ENCODE results near the gene ADCY4. TPM values are rescaled to one million over a fixed set of nuclear protein-coding genes. Genes with fewer than 3 reads are reported as not detected.

The ADCY4 gene
- total and polyA plus RNA-seq, 2 of the 13 experiments (the other 11 are each of a cell fraction or from before 2014, with no cell fraction given): 0.03 TPM; not detected in 1

DNA sequence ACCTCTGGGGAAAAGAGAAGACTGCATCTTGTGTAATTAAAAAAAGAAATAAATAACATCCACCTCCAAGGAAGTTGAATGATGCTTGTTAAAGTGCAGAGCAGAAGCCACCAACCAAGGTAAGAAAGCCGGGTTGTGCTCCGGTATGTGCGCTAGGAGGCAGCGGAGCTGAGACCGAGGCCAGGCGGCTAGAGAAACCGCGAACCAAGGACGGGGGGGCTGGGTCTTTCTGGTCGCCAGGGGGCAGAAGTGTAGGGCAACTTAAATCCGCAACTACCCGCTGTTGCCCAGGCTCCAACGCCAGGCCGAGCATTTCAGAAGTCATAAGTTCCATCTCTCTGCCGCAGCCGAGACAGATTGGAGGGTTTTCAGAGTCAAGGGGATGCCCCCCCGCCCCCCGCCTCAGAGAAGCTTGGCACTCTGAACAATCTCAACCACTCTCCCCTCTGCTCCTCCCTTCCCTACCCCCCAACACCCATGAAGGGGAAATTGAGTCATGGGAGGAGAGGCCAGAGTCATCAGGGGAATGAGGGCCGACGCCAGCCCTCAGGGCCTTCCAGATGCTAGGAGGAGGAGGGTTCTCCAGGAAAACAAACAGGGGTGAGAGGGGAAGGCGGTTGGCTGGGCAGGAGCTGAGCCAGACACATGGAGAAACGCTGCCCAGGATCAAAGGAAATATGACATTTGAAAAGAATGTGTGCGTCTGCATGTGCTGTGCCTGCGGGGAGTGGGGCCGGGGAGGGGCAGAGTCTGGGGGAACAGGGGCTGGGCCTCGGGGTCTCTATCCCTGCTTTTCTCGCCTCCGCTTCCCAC is 30.9 kb upstream of the ADCY4 start (continued):
- TF ChIP-seq, protein P1, sequence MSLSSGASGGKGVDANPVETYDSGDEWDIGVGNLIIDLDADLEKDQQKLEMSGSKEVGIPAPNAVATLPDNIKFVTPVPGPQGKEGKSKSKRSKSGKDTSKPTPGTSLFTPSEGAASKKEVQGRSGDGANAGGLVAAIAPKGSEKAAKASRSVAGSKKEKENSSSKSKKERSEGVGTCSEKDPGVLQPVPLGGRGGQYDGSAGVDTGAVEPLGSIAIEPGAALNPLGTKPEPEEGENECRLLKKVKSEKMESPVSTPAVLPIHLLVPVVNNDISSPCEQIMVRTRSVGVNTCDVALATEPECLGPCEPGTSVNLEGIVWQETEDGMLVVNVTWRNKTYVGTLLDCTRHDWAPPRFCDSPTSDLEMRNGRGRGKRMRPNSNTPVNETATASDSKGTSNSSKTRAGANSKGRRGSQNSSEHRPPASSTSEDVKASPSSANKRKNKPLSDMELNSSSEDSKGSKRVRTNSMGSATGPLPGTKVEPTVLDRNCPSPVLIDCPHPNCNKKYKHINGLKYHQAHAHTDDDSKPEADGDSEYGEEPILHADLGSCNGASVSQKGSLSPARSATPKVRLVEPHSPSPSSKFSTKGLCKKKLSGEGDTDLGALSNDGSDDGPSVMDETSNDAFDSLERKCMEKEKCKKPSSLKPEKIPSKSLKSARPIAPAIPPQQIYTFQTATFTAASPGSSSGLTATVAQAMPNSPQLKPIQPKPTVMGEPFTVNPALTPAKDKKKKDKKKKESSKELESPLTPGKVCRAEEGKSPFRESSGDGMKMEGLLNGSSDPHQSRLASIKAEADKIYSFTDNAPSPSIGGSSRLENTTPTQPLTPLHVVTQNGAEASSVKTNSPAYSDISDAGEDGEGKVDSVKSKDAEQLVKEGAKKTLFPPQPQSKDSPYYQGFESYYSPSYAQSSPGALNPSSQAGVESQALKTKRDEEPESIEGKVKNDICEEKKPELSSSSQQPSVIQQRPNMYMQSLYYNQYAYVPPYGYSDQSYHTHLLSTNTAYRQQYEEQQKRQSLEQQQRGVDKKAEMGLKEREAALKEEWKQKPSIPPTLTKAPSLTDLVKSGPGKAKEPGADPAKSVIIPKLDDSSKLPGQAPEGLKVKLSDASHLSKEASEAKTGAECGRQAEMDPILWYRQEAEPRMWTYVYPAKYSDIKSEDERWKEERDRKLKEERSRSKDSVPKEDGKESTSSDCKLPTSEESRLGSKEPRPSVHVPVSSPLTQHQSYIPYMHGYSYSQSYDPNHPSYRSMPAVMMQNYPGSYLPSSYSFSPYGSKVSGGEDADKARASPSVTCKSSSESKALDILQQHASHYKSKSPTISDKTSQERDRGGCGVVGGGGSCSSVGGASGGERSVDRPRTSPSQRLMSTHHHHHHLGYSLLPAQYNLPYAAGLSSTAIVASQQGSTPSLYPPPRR (CRISPR knock-in tag; IDR thresholded peaks at IDR 0.05; ENCODE audit: borderline replicate concordance): peak; percentile 70
- TF ChIP-seq, protein P2, sequence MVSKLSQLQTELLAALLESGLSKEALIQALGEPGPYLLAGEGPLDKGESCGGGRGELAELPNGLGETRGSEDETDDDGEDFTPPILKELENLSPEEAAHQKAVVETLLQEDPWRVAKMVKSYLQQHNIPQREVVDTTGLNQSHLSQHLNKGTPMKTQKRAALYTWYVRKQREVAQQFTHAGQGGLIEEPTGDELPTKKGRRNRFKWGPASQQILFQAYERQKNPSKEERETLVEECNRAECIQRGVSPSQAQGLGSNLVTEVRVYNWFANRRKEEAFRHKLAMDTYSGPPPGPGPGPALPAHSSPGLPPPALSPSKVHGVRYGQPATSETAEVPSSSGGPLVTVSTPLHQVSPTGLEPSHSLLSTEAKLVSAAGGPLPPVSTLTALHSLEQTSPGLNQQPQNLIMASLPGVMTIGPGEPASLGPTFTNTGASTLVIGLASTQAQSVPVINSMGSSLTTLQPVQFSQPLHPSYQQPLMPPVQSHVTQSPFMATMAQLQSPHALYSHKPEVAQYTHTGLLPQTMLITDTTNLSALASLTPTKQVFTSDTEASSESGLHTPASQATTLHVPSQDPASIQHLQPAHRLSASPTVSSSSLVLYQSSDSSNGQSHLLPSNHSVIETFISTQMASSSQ (IDR thresholded peaks at IDR 0.05; ENCODE audit: low read depth): no peak
- TF ChIP-seq, protein P2 (CRISPR knock-in tag; IDR thresholded peaks at IDR 0.05; ENCODE audit: borderline replicate concordance): peak; percentile 38; the same call in 1 of the 2 replicates
- TF ChIP-seq, protein P3, sequence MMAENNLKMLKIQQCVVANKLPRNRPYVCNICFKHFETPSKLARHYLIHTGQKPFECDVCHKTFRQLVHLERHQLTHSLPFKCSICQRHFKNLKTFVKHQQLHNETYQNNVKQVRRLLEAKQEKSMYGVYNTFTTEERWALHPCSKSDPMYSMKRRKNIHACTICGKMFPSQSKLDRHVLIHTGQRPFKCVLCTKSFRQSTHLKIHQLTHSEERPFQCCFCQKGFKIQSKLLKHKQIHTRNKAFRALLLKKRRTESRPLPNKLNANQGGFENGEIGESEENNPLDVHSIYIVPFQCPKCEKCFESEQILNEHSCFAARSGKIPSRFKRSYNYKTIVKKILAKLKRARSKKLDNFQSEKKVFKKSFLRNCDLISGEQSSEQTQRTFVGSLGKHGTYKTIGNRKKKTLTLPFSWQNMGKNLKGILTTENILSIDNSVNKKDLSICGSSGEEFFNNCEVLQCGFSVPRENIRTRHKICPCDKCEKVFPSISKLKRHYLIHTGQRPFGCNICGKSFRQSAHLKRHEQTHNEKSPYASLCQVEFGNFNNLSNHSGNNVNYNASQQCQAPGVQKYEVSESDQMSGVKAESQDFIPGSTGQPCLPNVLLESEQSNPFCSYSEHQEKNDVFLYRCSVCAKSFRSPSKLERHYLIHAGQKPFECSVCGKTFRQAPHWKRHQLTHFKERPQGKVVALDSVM (CRISPR knock-in tag; IDR thresholded peaks at IDR 0.05): peak; percentile 80; the same call in 1 of the 2 replicates
- TF ChIP-seq JDP2 (CRISPR knock-in tag; IDR thresholded peaks at IDR 0.05; ENCODE audit: borderline replicate concordance) (no peak), KLF15 (CRISPR knock-in tag; IDR thresholded peaks at IDR 0.05; ENCODE audit: borderline replicate concordance) (no peak), ZNF766 (CRISPR knock-in tag; IDR thresholded peaks at IDR 0.05; ENCODE audit: borderline replicate concordance) (peak; percentile 94), ZNF850 (CRISPR knock-in tag; conservative IDR thresholded peaks at IDR 0.05) (0 out of 2 replicates have a peak, but pooled peaks have one; percentile 54), NR3C1 (CRISPR knock-in tag; IDR thresholded peaks at IDR 0.05) (no peak), RAD21 (CRISPR knock-in tag; IDR thresholded peaks at IDR 0.05) (peak; percentile 100), ZNF589 (CRISPR knock-in tag; conservative IDR thresholded peaks at IDR 0.05) (no peak), AHR (CRISPR knock-in tag; IDR thresholded peaks at IDR 0.05) (peak; percentile 98), ZNF230 (CRISPR knock-in tag; IDR thresholded peaks at IDR 0.05) (peak; percentile 95), ZNF839 (CRISPR knock-in tag; IDR thresholded peaks at IDR 0.05; ENCODE audit: borderline replicate concordance) (peak; percentile 47; the same call in 1 of the 2 replicates), ZNF234 (CRISPR knock-in tag; conservative IDR thresholded peaks at IDR 0.05) (no peak), ZNF136 (CRISPR knock-in tag; IDR thresholded peaks at IDR 0.05; ENCODE audit: low read depth) (peak; percentile 65; the same call in 1 of the 2 replicates)

All from HepG2 (cell line).